GM12891 (cell line): ENCODE measurements around the gene MYO1D.

Experiments used
- POLR2A ChIP-seq: IDR thresholded peaks from 2 replicates; pipeline ENCODE4 v1.6.1; 2011; ENCODE audit warnings: low read depth, low read length, control low read depth
- POLR2AphosphoS5 ChIP-seq: IDR thresholded peaks from 2 replicates; pipeline ENCODE4 v1.6.1; 2011; ENCODE audit warnings: low read depth, low read length, control low read depth
- POU2F2 ChIP-seq: IDR thresholded peaks from 2 replicates; pipeline ENCODE4 v1.6.1; 2011; ENCODE audit warnings: low read depth, mild to moderate bottlenecking, control low read depth, low read length, moderate library complexity
- SPI1 ChIP-seq: IDR thresholded peaks from 2 replicates; pipeline ENCODE4 v1.6.1; 2011; ENCODE audit warnings: low read depth, low read length, control low read depth
- TAF1 ChIP-seq: IDR thresholded peaks from 2 replicates; pipeline ENCODE4 v1.6.1; 2011; ENCODE audit warnings: low read depth, low read length, control low read depth

GRCh38 chr17:32563583-32563982 is 313.3 kb downstream of the MYO1D start:
- TF ChIP-seq POLR2A (no peak), POLR2AphosphoS5 (no peak), TAF1 (no peak), POU2F2 (no peak), SPI1 (no peak)
